Spleen (tissue), 11 donors: ENCODE measurements around the gene NR5A1. TPM values are rescaled to one million over a fixed set of nuclear protein-coding genes. Genes with fewer than 3 reads are reported as not detected.

ENCODE experiments used
- DNase-seq: peaks from one replicate; pipeline ENCODE4 v3.0.0-alpha.2; 2020
- H3K27ac ChIP-seq, 8 donors: fragments of 200-600 bp; sonication (generic) in 7 of 8; 1 replicate in 4 of 8; 2 replicates in 4 of 8; pipeline versions ENCODE4 v1.5.0 to v1.8.0; 2016 to 2021; ENCODE audit warnings: inconsistent platforms in 4 of 8, mild to moderate bottlenecking in 4 of 8, moderate library complexity in 1 of 8
- H3K27me3 ChIP-seq, 7 donors: fragments of 200-600 bp; sonication (generic) in 6 of 7; replicated peaks in 1 of 7; 1 replicate in 4 of 7; 2 replicates in 3 of 7; pipeline versions ENCODE4 v1.5.0 to v1.8.0; 2016 to 2021; ENCODE audit warnings: inconsistent platforms in 3 of 7, mild to moderate bottlenecking in 1 of 7
- H3K36me3 ChIP-seq, 6 donors: fragments of 200-600 bp; sonication (generic) in 5 of 6; 1 replicate in 4 of 6; 2 replicates in 2 of 6; pipeline versions ENCODE4 v1.5.0 to v1.8.0; 2016 to 2021; ENCODE audit warnings: inconsistent platforms in 2 of 6
- H3K4me1 ChIP-seq, 6 donors: fragments of 200-600 bp; sonication (generic) in 5 of 6; 1 replicate in 3 of 6; 2 replicates in 3 of 6; pipeline versions ENCODE4 v1.5.0 to v1.8.0; 2016 to 2021; ENCODE audit warnings: inconsistent platforms in 3 of 6
- H3K4me3 ChIP-seq, 8 donors: fragments of 200-600 bp; sonication (generic) in 7 of 8; 1 replicate in 4 of 8; 2 replicates in 4 of 8; pipeline versions ENCODE4 v1.5.0 to v1.8.0; 2016 to 2021; ENCODE audit warnings: inconsistent platforms in 4 of 8, mild to moderate bottlenecking in 4 of 8, moderate library complexity in 2 of 8
- H3K9me3 ChIP-seq, 8 donors: fragments of 200-600 bp; sonication (generic) in 7 of 8; 1 replicate in 4 of 8; 2 replicates in 4 of 8; pipeline versions ENCODE4 v1.5.0 to v1.8.0; 2016 to 2021; ENCODE audit warnings: inconsistent platforms in 4 of 8
- POLR2A ChIP-seq, 3 donors: fragments of 450-650 bp; IDR thresholded peaks; one replicate each; pipeline ENCODE4 v1.5.1; 2017; ENCODE audit warnings: antibody characterized with exemption in 3 of 3, mild to moderate bottlenecking in 1 of 3
- POLR2AphosphoS5 ChIP-seq, 3 donors: sonication (generic); formaldehyde crosslinking; IDR thresholded peaks; one replicate each; pipeline ENCODE4 v1.5.1; 2017; ENCODE audit warnings: antibody characterized with exemption in 3 of 3
- WGBS, 5 donors: extraction: QIAGEN DNeasy Blood & Tissue Kit in 3 of 5; methylation state at CpG; one replicate each; pipeline versions ENCODE4 v1.1.5 to v1.1.7; 2013 to 2018; 5-methylcytosine and 5-hydroxymethylcytosine counted together
- intact Hi-C: fragments of 100-400 bp; cut with DNase I; formaldehyde crosslinking; loops from one replicate; pipeline ENCODE4 v1.15.0; 2023; ENCODE audit warnings: low total_unique reads
- polyA plus RNA-seq, 3 donors: library from polyadenylated mRNA; stranded (reverse); fragments of 200-250 nt; gene quantifications; one replicate each; pipeline ENCODE4 v1.2.1, GENCODE V29; 2013
- total RNA-seq, 7 donors: library from RNA; depleted of rRNA in 3 of 7; stranded (reverse); fragments of >200 nt in 3 of 7; fragmentation: NEBNext Ultra II Directional in 4 of 7; extraction: Animal tissue kit (Norgen Biotek cat#: 25700) in 4 of 7; gene quantifications; one replicate each; pipeline versions ENCODE4 v1.1.0 to v1.2.1, GENCODE V29; 2016 to 2021
- TF ChIP-seq, protein P1 (sequence below), 11 experiments: fragments of 200-600 bp in 7 of 11; fragments of 450-650 bp in 4 of 11; sonication (generic) in 4 of 11; IDR thresholded peaks in 8 of 11; conservative IDR thresholded peaks in 3 of 11; 1 replicate in 7 of 11; 2 replicates in 4 of 11; pipeline versions ENCODE4 v1.4.0 to v1.8.0; 2016 to 2021; ENCODE audit warnings: antibody characterized with exemption in 11 of 11, inconsistent platforms in 4 of 11, mild to moderate bottlenecking in 1 of 11
- donor health status: healthy with polysubstance abuse.
- donor health status: DM: no; HTN: no; CAD: no; lungs with moderate emphysema.
- donor health status: DM: no; HTN: no; CAD: no.
- donor health status: Bipolar disorder and iron deficiency.
- donor health status: healthy.
- donor health status: DM: no; HTN: no; CAD: no.
- donor health status: DM: yes; HTN: yes; CAD: no.

The NR5A1 gene
- total and polyA plus RNA-seq, 10 donors = 46.5 to 378 (median 193) TPM

DNA sequence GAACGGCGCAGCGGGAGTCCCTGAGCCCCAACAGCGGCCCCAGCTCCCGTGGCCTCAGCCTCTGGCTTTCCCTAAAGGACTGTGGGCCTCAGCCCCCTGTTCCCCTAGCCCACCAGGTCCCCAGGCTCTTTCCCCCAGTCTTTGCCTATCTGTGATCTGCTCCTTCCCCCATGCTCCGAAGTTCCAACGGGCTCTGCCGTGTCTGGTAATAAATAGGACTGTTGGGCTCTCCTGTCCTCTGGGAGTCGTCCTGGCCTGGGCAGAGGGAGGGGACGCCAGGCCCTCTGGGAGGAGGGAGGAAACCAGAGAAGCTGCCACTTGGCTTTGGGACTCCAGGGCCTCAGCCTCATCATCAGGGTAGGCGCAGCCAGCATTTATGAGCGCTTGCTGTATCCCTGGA, 28.8 kb downstream of the NR5A1 start:
- H3K9me3 ChIP-seq = no peaks in the 10 kb centered on the region
- H3K4me3 ChIP-seq = no peak overlapping the region
- H3K27me3 ChIP-seq = peaks cover 0 to 81% (median 22%) of the 10 kb centered on the region in 7 donors
- no peaks in the 10 kb centered on the region for H3K36me3 ChIP-seq
- 58 to 79% (median 74%) methylated on average over 12 of the region's 12 CpGs for WGBS, 5 donors
- intact Hi-C loops = no loop called here
- DNase-seq = no peak
- peaks cover 0 to 69% (median 30%) of the 10 kb centered on the region in 6 donors for H3K4me1 ChIP-seq
- no peak overlapping the region for H3K27ac ChIP-seq
- TF ChIP-seq POLR2A (IDR thresholded peaks at IDR 0.05) (no peak), POLR2AphosphoS5 (IDR thresholded peaks at IDR 0.05) (no peak)
- TF ChIP-seq, protein P1, sequence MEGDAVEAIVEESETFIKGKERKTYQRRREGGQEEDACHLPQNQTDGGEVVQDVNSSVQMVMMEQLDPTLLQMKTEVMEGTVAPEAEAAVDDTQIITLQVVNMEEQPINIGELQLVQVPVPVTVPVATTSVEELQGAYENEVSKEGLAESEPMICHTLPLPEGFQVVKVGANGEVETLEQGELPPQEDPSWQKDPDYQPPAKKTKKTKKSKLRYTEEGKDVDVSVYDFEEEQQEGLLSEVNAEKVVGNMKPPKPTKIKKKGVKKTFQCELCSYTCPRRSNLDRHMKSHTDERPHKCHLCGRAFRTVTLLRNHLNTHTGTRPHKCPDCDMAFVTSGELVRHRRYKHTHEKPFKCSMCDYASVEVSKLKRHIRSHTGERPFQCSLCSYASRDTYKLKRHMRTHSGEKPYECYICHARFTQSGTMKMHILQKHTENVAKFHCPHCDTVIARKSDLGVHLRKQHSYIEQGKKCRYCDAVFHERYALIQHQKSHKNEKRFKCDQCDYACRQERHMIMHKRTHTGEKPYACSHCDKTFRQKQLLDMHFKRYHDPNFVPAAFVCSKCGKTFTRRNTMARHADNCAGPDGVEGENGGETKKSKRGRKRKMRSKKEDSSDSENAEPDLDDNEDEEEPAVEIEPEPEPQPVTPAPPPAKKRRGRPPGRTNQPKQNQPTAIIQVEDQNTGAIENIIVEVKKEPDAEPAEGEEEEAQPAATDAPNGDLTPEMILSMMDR (IDR thresholded peaks at IDR 0.05 in 8 of 11, conservative IDR thresholded peaks at IDR 0.05 in 3 of 11) = no peak

DNA sequence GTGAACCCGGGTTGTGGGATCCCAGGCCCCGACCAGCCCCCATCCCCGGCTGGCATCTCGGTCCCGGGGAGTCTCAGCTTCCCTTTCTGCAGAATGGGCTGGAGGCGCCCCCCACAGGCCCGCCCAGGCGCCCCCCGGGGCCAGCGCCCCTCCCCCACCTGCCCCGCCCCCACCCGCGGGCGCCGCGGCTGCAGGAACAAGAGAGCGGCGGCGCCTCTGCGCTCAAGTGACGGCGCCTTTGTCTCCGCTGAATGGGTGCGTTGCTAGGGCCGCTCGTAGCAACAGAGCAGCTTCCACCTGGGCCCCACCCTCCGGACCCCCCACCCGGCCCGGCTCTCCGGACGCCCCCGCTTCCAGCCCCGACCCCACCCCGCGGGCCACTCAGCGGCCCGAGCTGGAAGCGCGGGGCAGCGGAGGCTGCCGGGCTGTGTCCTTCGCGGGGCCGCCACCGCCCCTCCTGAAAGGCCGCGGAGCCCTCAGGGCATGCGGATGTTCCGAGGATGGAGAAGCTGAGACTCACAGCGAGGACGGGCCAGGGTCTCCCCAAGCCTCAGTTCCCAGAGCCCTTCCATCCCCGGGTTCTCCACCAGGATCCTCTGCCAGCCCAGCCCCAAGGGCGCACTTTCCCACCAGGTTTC, 29.4 kb downstream of the NR5A1 start:
- no peak for DNase-seq
- H3K27ac ChIP-seq = no peak overlapping the region
- H3K36me3 ChIP-seq = no peaks in the 10 kb centered on the region
- peak in 2 of 3 donors; percentile 33 to 45 for TF ChIP-seq POLR2AphosphoS5 (IDR thresholded peaks at IDR 0.05)
- no peak for TF ChIP-seq POLR2A (IDR thresholded peaks at IDR 0.05)
- peaks cover 0 to 69% (median 30%) of the 10 kb centered on the region in 6 donors for H3K4me1 ChIP-seq
- H3K9me3 ChIP-seq = no peaks in the 10 kb centered on the region
- H3K4me3 ChIP-seq = peak overlapping the region in 2 of 8 donors; percentile 20 to 35
- peaks cover 0 to 81% (median 22%) of the 10 kb centered on the region in 7 donors for H3K27me3 ChIP-seq
- WGBS, 5 donors = 7 to 28% (median 15%) methylated on average over 5 to 53 of the region's 53 CpGs
- intact Hi-C loops = no loop called here

DNA sequence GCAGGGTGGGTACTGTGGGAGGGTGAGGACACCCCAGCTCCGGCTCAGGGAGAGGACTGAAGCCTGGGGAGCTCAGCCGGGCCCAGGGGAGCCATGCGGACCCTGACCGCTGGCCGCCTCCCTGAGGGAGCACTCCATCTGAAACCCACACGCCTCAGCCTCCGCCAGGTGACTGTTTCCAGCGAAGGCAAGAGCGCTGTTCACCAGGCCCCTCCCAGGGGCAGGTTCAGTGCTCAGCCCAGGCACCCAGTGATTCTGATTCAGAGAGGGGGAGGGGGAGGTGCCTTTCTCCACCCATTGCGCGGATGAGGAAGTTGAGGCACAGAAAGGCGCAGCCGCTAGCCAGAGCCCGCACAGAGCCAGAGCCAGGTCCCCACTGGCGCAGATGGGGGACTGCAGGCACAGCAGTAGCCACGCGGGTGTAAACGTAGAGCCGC, 30.0 kb downstream of the NR5A1 start:
- Histone ChIP-seq H3K27ac (no peak overlapping the region), H3K4me1 (peaks cover 0 to 66% (median 30%) of the 10 kb centered on the region in 6 donors), H3K4me3 (peak overlapping the region in 2 of 8 donors; percentile 20 to 35), H3K9me3 (no peaks in the 10 kb centered on the region), H3K27me3 (peaks cover 0 to 75% (median 22%) of the 10 kb centered on the region in 7 donors), H3K36me3 (no peaks in the 10 kb centered on the region)
- TF ChIP-seq POLR2AphosphoS5 (IDR thresholded peaks at IDR 0.05) (no peak), POLR2A (IDR thresholded peaks at IDR 0.05) (no peak)
- TF ChIP-seq, protein P1 (IDR thresholded peaks at IDR 0.05 in 8 of 11, conservative IDR thresholded peaks at IDR 0.05 in 3 of 11) = no peak
- 32 to 56% (median 39%) methylated on average over 4 to 19 of the region's 19 CpGs for WGBS, 5 donors
- no peak for DNase-seq
- intact Hi-C loops = no loop called here

DNA sequence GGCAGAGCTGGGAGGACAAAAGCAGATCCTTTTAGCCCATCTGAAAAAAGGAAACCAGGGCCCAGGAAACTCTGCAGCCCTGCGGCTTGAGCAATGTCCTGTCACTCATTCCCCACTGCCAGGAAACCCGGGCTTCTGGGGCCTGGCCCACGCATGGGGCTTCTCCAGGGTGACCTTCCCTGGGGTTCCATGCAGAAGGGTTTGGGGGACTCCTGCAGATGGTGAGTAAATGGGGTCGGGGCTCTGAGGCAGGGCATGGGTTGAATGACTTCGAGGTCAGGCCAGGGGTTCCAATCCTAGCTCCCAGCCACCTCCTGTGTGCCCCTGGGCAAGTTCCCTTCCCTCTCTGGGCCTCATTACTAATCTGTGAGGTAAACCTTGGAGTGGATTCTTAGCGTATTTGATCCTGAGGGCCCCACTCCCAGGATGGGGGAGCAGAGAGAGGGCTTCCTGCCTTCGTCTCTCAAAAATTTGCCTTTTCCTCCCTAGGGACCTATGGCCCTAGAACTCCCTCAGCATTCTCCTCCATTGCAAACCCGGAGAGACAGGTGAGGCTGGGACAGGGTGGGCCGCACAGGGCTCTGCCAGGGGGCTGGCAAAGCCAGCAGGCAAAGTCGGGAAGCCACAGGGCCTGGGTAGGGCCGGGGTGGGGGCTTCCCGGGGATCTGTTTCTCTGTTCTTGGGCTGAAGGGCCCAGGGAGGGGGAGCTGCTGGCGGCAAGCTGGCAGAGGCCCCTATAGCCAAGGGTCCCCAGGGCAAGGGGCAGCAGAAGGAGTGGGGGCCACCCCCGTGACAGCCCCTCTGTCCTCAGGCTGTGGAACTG, 31.1 kb downstream of the NR5A1 start:
- DNase-seq = no peak
- peaks cover 0 to 56% (median 30%) of the 10 kb centered on the region in 6 donors for H3K4me1 ChIP-seq
- H3K4me3 ChIP-seq = no peak overlapping the region
- no peaks in the 10 kb centered on the region for H3K36me3 ChIP-seq
- no peak overlapping the region for H3K27ac ChIP-seq
- peaks cover 0 to 72% (median 22%) of the 10 kb centered on the region in 7 donors for H3K27me3 ChIP-seq
- intact Hi-C loops = no loop called here
- no peaks in the 10 kb centered on the region for H3K9me3 ChIP-seq
- TF ChIP-seq POLR2A (IDR thresholded peaks at IDR 0.05) (no peak), POLR2AphosphoS5 (IDR thresholded peaks at IDR 0.05) (no peak)
- TF ChIP-seq, protein P1 (IDR thresholded peaks at IDR 0.05 in 8 of 11, conservative IDR thresholded peaks at IDR 0.05 in 3 of 11) = no peak
- WGBS, 5 donors = 61 to 76% (median 64%) methylated on average over 13 to 14 of the region's 14 CpGs
